ENCODE data around the gene OSBPL3.

The OSBPL3 gene

DNA sequence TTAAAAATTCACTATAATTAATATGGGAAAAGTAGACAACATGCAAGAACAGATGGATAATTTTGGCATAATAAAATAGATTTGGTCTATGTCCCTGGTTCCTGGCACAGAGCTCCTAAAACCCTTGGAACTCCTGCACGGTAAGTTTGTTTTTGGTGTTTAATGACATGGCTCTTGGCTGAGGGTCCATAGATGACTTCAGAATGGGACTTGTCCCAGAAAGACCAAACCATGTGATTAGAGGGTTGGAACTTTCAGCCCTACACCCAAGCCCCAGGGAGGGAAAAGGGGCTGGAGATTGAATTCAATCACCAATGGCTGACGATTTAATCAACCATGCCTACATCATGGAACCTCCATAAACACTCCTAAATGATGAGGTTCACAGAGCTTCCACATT is 210.1 kb downstream of the OSBPL3 start:
- H3K27me3 ChIP-seq (ENCODE audit: low read length): no peaks in the 10 kb centered on the region
- H3K79me2 ChIP-seq (ENCODE audit: insufficient read depth, low read length): no peaks in the 10 kb centered on the region
- no peak overlapping the region for H3K4me3 ChIP-seq (ENCODE audit: insufficient read depth, low read length, poor library complexity, severe bottlenecking)
- no peaks in the 10 kb centered on the region for H3F3A ChIP-seq (ENCODE audit: insufficient read depth)
- no peaks in the 10 kb centered on the region for H4K20me1 ChIP-seq (ENCODE audit: low read depth, low read length)
- TF ChIP-seq, protein P1, sequence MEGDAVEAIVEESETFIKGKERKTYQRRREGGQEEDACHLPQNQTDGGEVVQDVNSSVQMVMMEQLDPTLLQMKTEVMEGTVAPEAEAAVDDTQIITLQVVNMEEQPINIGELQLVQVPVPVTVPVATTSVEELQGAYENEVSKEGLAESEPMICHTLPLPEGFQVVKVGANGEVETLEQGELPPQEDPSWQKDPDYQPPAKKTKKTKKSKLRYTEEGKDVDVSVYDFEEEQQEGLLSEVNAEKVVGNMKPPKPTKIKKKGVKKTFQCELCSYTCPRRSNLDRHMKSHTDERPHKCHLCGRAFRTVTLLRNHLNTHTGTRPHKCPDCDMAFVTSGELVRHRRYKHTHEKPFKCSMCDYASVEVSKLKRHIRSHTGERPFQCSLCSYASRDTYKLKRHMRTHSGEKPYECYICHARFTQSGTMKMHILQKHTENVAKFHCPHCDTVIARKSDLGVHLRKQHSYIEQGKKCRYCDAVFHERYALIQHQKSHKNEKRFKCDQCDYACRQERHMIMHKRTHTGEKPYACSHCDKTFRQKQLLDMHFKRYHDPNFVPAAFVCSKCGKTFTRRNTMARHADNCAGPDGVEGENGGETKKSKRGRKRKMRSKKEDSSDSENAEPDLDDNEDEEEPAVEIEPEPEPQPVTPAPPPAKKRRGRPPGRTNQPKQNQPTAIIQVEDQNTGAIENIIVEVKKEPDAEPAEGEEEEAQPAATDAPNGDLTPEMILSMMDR (IDR thresholded peaks at IDR 0.05; ENCODE audit: insufficient read depth, low read length, poor library complexity, severe bottlenecking): no peak
- TF ChIP-seq EZH2phosphoT487 (conservative IDR thresholded peaks at IDR 0.05; ENCODE audit: low read length): no peak
- no peak overlapping the region for H3K4me2 ChIP-seq (ENCODE audit: low read depth, low read length, poor library complexity, severe bottlenecking)
- no peak overlapping the region for H3K9ac ChIP-seq (ENCODE audit: low read length)
- H2AFZ ChIP-seq (ENCODE audit: low read depth, low read length, severe bottlenecking): no peak overlapping the region
- no peak overlapping the region for H3K27ac ChIP-seq (ENCODE audit: low read depth, low read length)
- H3K36me3 ChIP-seq (ENCODE audit: low read length): no peaks in the 10 kb centered on the region
- H3K9me3 ChIP-seq (ENCODE audit: insufficient read depth, low read length): no peaks in the 10 kb centered on the region
- no peaks in the 10 kb centered on the region for H3K9me2 ChIP-seq (replicated peaks; ENCODE audit: insufficient read depth, low read length)

GRCh38 chr7:24769014-24769830 is 210.8 kb downstream of the OSBPL3 start:
- no peaks in the 10 kb centered on the region for H3F3A ChIP-seq (ENCODE audit: insufficient read depth)
- no peak overlapping the region for H3K27ac ChIP-seq (ENCODE audit: low read depth, low read length)
- H3K9me3 ChIP-seq (ENCODE audit: insufficient read depth, low read length): no peaks in the 10 kb centered on the region
- H3K9ac ChIP-seq (ENCODE audit: low read length): no peak overlapping the region
- H2AFZ ChIP-seq (ENCODE audit: low read depth, low read length, severe bottlenecking): no peak overlapping the region
- no peaks in the 10 kb centered on the region for H4K20me1 ChIP-seq (ENCODE audit: low read depth, low read length)
- no peak overlapping the region for H3K4me3 ChIP-seq (ENCODE audit: insufficient read depth, low read length, poor library complexity, severe bottlenecking)
- no peaks in the 10 kb centered on the region for H3K79me2 ChIP-seq (ENCODE audit: insufficient read depth, low read length)
- no peak overlapping the region for H3K4me2 ChIP-seq (ENCODE audit: low read depth, low read length, poor library complexity, severe bottlenecking)
- no peaks in the 10 kb centered on the region for H3K27me3 ChIP-seq (ENCODE audit: low read length)
- H3K36me3 ChIP-seq (ENCODE audit: low read length): no peaks in the 10 kb centered on the region
- H3K9me2 ChIP-seq (replicated peaks; ENCODE audit: insufficient read depth, low read length): no peaks in the 10 kb centered on the region
- TF ChIP-seq EZH2phosphoT487 (conservative IDR thresholded peaks at IDR 0.05; ENCODE audit: low read length): no peak
- TF ChIP-seq, protein P1 (IDR thresholded peaks at IDR 0.05; ENCODE audit: insufficient read depth, low read length, poor library complexity, severe bottlenecking): no peak

GRCh38 chr7:24767878-24768569 is 212.0 kb downstream of the OSBPL3 start:
- Histone ChIP-seq H3K9me2 (replicated peaks; ENCODE audit: insufficient read depth, low read length) (no peaks in the 10 kb centered on the region), H3K4me3 (ENCODE audit: insufficient read depth, low read length, poor library complexity, severe bottlenecking) (no peak overlapping the region), H2AFZ (ENCODE audit: low read depth, low read length, severe bottlenecking) (no peak overlapping the region), H3K27ac (ENCODE audit: low read depth, low read length) (no peak overlapping the region), H3K9me3 (ENCODE audit: insufficient read depth, low read length) (no peaks in the 10 kb centered on the region), H3K79me2 (ENCODE audit: insufficient read depth, low read length) (no peaks in the 10 kb centered on the region), H3K36me3 (ENCODE audit: low read length) (no peaks in the 10 kb centered on the region), H3K9ac (ENCODE audit: low read length) (no peak overlapping the region), H3K4me2 (ENCODE audit: low read depth, low read length, poor library complexity, severe bottlenecking) (no peak overlapping the region), H3F3A (ENCODE audit: insufficient read depth) (no peaks in the 10 kb centered on the region), H4K20me1 (ENCODE audit: low read depth, low read length) (no peaks in the 10 kb centered on the region), H3K27me3 (ENCODE audit: low read length) (no peaks in the 10 kb centered on the region)
- TF ChIP-seq, protein P1 (IDR thresholded peaks at IDR 0.05; ENCODE audit: insufficient read depth, low read length, poor library complexity, severe bottlenecking): no peak
- no peak for TF ChIP-seq EZH2phosphoT487 (conservative IDR thresholded peaks at IDR 0.05; ENCODE audit: low read length)
